Activated CD8-positive, alpha-beta T cell treated with anti-CD3 and anti-CD28 coated beads for 36 hours (primary cell): ENCODE results near the gene FAM83D. TPM values are rescaled to one million over a fixed set of nuclear protein-coding genes. Genes with fewer than 3 reads are reported as not detected.

ENCODE experiments used
- ATAC-seq: fragments of 200-7000 bp; cut with Tn5 transposase; one replicate; pipeline ENCODE4 v1.10.0; 2021; ENCODE audit warnings: mild to moderate bottlenecking, moderate library complexity
- CTCF ChIA-PET: fragments of 350-600 bp; sonication (Branson Sonifier 250); formaldehyde crosslinking; loops from one replicate; lab custom pipeline; 2021; ENCODE audit warnings: antibody characterized with exemption; lab: Charles Lee
- POLR2A ChIA-PET: fragments of 350-600 bp; sonication (Branson Sonifier 250); formaldehyde crosslinking; loops from one replicate; lab custom pipeline; 2021; ENCODE audit warnings: antibody characterized with exemption; lab: Charles Lee
- DNase-seq: peaks from one replicate; pipeline ENCODE4 v3.0.0-alpha.2; 2020
- H3K27ac Mint-ChIP-seq: one replicate; pipeline ENCODE4 v1.8.0; 2021; ENCODE audit warnings: mild to moderate bottlenecking, mixed read lengths
- H3K27me3 Mint-ChIP-seq: one replicate; pipeline ENCODE4 v1.8.0; 2021; ENCODE audit warnings: mixed read lengths
- H3K36me3 Mint-ChIP-seq: one replicate; pipeline ENCODE4 v1.8.0; 2021; ENCODE audit warnings: low read depth, mixed read lengths
- H3K4me1 Mint-ChIP-seq: one replicate; pipeline ENCODE4 v1.8.0; 2021; ENCODE audit warnings: low read depth, mixed read lengths
- H3K4me3 Mint-ChIP-seq: one replicate; pipeline ENCODE4 v1.8.0; 2021; ENCODE audit warnings: mild to moderate bottlenecking, moderate library complexity, mixed read lengths
- H3K9me3 Mint-ChIP-seq: one replicate; pipeline ENCODE4 v1.8.0; 2021; ENCODE audit warnings: mixed read lengths
- intact Hi-C: fragments of 100-400 bp; cut with micrococcal nuclease; formaldehyde crosslinking; loops from one replicate; pipeline ENCODE4 v1.10.0; 2022
- total RNA-seq, 2 experiments: library from RNA; stranded (reverse); gene quantifications; one replicate each; pipeline ENCODE4 v1.2.3, GENCODE V29; 2021
- TF ChIP-seq, protein P1 (sequence below): fragments of 200-600 bp; IDR thresholded peaks from one replicate; pipeline ENCODE4 v1.8.0; 2022; ENCODE audit warnings: antibody characterized with exemption, mild to moderate bottlenecking

FAM83D gene
- total RNA-seq, 2 experiments from 2014 or later: 12.6 to 13.8 TPM

DNA sequence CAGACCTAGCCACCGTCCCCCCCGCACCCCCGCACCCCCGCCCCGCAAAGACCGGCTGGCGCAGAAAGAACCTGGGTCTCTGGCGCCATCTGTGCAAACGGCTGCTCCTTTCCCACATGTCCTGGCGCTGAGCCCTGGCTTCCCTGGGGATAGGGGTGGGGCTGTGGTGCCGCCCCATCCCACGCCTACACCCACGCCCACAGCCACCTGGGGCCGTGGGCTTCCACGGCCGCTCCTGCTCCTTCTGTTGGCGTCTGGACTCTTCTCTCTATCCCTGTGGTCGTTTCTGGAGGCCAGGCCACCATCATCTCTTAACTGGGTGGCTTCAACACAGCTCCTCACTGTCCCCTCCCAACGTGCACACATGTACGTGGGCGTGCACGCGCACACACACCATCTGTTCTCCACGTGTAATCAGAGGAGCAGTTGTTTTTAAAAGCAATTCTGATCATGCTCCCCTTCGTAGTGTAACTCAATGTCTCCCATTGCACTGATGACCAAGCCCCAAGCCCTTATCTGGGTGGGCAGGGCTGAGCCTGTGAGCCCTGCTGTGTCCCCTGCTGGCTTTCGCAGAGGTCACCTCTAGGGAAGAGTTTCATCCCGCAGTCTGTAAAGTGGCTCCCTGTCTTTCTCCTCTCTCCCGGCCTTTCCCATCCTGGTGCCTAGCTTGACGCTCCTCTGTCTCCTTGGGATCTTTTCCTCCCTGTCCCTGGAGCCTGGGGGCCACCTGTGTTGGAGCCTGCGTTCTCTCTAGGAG lies 31.9 kb upstream of the FAM83D start:
- peak overlapping the region; percentile 30 for H3K4me3 Mint-ChIP-seq
- DNase-seq (no peak), ATAC-seq (no peak)
- H3K27me3 Mint-ChIP-seq: no peaks in the 10 kb centered on the region
- intact Hi-C loops: loop anchor here (5.0 to 10.0 kb wide), 2 partner anchors 87 to 229 kb away; partner anchors contain the start of gene PPP1R16B
- peaks cover 44% of the 10 kb centered on the region for H3K36me3 Mint-ChIP-seq
- H3K9me3 Mint-ChIP-seq: no peaks in the 10 kb centered on the region
- peak overlapping the region; percentile 85 for H3K27ac Mint-ChIP-seq
- POLR2A ChIA-PET: interaction anchor here (0.6 to 4.7 kb wide), 4 partner anchors 11 to 95 kb away, joined by 3 to 17 read pairs (median 4); no protein-coding TSS in a partner anchor
- TF ChIP-seq, protein P1, sequence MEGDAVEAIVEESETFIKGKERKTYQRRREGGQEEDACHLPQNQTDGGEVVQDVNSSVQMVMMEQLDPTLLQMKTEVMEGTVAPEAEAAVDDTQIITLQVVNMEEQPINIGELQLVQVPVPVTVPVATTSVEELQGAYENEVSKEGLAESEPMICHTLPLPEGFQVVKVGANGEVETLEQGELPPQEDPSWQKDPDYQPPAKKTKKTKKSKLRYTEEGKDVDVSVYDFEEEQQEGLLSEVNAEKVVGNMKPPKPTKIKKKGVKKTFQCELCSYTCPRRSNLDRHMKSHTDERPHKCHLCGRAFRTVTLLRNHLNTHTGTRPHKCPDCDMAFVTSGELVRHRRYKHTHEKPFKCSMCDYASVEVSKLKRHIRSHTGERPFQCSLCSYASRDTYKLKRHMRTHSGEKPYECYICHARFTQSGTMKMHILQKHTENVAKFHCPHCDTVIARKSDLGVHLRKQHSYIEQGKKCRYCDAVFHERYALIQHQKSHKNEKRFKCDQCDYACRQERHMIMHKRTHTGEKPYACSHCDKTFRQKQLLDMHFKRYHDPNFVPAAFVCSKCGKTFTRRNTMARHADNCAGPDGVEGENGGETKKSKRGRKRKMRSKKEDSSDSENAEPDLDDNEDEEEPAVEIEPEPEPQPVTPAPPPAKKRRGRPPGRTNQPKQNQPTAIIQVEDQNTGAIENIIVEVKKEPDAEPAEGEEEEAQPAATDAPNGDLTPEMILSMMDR: no peak
- CTCF ChIA-PET: interaction anchor here (0.6 to 6.3 kb wide), 20 partner anchors 12 to 249 kb away, joined by 3 to 48 read pairs (median 4); partner anchors contain the start of gene PPP1R16B
- H3K4me1 Mint-ChIP-seq: peaks cover 49% of the 10 kb centered on the region

DNA sequence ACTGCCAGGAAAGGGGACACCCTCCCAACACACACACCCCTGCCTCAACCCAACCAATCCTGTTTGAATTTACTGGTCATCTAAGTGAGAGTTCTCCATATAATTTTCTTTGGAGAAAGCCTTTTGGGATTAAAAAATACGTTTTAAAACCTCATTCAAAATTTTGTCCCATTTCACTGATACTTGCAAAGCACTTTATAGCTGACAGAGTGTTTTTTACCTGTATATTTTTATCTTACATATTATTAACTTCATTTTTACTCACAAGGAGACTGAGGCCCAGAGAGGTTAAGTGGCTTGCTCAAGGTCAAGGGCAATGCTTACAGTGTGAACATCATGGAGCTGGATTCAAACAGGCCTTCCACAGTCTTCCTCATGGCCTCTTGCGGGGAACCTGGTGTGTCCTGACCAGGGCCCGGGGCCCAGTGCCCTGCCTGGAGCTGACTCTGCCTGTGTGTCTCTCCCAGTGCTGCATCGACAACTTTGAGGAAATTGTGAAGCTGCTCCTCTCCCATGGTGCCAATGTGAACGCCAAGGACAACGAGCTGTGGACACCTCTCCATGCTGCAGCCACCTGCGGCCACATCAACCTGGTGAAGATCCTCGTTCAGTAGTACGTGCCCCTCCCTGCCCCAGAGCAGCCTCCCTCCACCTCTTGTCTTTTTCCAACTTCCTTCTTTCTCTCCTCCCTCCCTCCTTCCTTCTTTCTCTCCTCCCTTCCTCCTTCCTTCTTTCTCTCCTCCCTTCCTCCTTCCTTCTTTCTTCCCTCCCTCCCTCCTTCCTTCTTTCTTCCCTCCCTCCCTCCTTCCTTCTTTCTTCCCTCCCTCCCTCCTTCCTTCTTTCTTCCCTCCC lies 30.9 kb upstream of the FAM83D start:
- TF ChIP-seq, protein P1: no peak
- intact Hi-C loops: loop anchor here (10.0 kb wide), 1 partner anchor 231 kb away; no protein-coding TSS in a partner anchor
- H3K27me3 Mint-ChIP-seq: no peaks in the 10 kb centered on the region
- H3K27ac Mint-ChIP-seq: no peak overlapping the region
- CTCF ChIA-PET: interaction anchor here (0.6 to 6.3 kb wide), 19 partner anchors 13 to 250 kb away, joined by 3 to 48 read pairs (median 4); partner anchors contain the start of genes FAM83D and PPP1R16B
- POLR2A ChIA-PET: interaction anchor here (0.6 to 4.7 kb wide), 5 partner anchors 12 to 96 kb away, joined by 3 to 17 read pairs (median 3); no protein-coding TSS in a partner anchor
- H3K4me1 Mint-ChIP-seq: peaks cover 38% of the 10 kb centered on the region
- H3K36me3 Mint-ChIP-seq: peaks cover 40% of the 10 kb centered on the region
- DNase-seq: no peak
- no peak for ATAC-seq
- no peak overlapping the region for H3K4me3 Mint-ChIP-seq
- no peaks in the 10 kb centered on the region for H3K9me3 Mint-ChIP-seq

DNA sequence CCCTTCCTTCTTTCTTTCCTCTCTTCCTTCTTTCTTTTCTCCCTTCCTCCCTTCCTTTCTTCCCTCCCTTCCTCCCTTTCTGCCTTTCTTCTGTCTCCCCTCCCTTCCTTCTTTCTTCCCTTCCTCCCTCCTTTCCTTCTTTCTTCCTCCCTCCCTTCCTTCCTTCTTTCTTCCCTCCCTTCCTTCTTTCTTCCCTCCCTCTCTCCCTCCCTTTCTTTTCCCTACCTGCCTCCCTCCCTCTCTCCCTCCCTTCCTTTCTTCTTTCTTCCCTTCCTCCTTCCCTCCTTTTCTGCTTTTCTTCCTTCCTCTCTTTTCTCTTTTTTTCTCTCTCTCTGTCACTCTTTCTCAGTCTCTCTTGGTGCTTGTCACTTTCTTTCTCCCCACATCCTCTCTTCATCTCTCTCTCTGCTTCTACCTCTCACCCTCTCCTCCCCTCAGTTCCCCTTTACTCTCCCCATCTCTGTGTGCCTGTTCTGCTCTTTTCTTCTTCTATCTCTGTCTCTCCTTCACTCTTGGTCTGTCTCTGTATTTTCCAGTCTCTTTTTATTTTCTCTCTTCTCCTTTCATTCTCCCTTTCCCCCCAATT lies 30.1 kb upstream of the FAM83D start:
- Mint-ChIP-seq H3K36me3 (peaks cover 45% of the 10 kb centered on the region), H3K4me1 (peaks cover 31% of the 10 kb centered on the region), H3K4me3 (no peak overlapping the region), H3K27me3 (no peaks in the 10 kb centered on the region), H3K27ac (peak overlapping the region; percentile 36), H3K9me3 (no peaks in the 10 kb centered on the region)
- CTCF ChIA-PET: interaction anchor here (1.1 to 1.9 kb wide), 3 partner anchors 13 to 249 kb away, joined by 3 to 11 read pairs (median 4); partner anchors contain the start of gene FAM83D
- intact Hi-C loops: loop anchor here (10.0 kb wide), 1 partner anchor 231 kb away; no protein-coding TSS in a partner anchor
- POLR2A ChIA-PET: no interaction called here
- no peak for ATAC-seq
- TF ChIP-seq, protein P1: no peak
- no peak for DNase-seq

DNA sequence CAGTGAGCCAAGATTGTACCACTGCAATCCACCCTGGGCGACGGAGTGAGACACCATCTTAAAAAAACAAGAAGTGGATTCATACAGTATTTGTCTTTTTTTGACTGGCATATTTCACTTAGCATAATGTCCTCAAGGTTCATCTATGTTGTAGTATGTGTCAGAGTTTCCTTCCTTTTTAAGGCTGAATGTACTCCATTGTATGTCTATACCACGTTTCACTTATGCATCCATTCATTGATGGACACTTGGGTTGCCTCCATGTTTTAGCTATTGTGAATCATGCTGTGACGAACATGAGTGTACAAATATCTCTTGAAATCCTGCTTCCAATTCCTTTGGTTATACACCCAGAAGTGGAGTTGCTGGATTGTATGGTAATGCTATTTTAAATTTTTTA lies 28.9 kb upstream of the FAM83D start:
- ATAC-seq (no peak), DNase-seq (no peak)
- H3K27me3 Mint-ChIP-seq: no peaks in the 10 kb centered on the region
- H3K9me3 Mint-ChIP-seq: no peaks in the 10 kb centered on the region
- ChIA-PET POLR2A (no interaction called here), CTCF (no interaction called here)
- H3K36me3 Mint-ChIP-seq: peaks cover 51% of the 10 kb centered on the region
- intact Hi-C loops: loop anchor here (10.0 kb wide), 1 partner anchor 232 kb away; no protein-coding TSS in a partner anchor
- H3K4me1 Mint-ChIP-seq: peaks cover 24% of the 10 kb centered on the region
- TF ChIP-seq, protein P1: no peak
- no peak overlapping the region for H3K27ac Mint-ChIP-seq
- H3K4me3 Mint-ChIP-seq: no peak overlapping the region
